NB4 (cell line): ENCODE data around the gene BBS9.

Experiments used
- POLR2A ChIP-seq: IDR thresholded peaks from 2 replicates; pipeline ENCODE4 v1.6.1; 2011; ENCODE audit warnings: mild to moderate bottlenecking; ENCODE audit not compliant: insufficient read length; ENCODE audit errors: extremely low read depth
- TF ChIP-seq, protein P1 (sequence below): IDR thresholded peaks from one replicate; pipeline ENCODE4 v1.5.1; 2012; ENCODE audit warnings: low read depth, low read length
- TF ChIP-seq, protein P2 (sequence below): IDR thresholded peaks from 2 replicates; pipeline ENCODE4 v1.6.1; 2011; ENCODE audit warnings: low read depth, low read length

DNA sequence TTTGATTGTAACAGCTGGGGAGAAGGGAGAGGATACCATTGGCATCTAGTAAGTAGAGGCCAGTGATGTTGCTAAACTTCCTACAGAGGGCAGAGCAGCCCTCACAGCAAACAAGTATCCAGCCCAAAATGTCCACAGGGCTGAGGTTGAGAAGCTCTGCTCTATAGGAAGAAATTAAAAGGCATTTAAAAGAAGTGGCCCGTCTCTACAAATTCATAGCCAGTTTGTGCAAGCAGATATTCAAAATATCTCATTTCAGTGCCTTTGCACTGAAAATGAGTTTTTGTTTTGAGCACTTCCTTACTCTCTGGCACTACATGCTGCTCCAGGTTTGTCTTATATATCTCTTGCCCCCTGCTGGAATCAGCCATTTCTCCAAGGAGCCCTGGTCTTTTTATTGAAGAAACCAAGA, 330.0 kb downstream of the BBS9 start:
- TF ChIP-seq, protein P1, sequence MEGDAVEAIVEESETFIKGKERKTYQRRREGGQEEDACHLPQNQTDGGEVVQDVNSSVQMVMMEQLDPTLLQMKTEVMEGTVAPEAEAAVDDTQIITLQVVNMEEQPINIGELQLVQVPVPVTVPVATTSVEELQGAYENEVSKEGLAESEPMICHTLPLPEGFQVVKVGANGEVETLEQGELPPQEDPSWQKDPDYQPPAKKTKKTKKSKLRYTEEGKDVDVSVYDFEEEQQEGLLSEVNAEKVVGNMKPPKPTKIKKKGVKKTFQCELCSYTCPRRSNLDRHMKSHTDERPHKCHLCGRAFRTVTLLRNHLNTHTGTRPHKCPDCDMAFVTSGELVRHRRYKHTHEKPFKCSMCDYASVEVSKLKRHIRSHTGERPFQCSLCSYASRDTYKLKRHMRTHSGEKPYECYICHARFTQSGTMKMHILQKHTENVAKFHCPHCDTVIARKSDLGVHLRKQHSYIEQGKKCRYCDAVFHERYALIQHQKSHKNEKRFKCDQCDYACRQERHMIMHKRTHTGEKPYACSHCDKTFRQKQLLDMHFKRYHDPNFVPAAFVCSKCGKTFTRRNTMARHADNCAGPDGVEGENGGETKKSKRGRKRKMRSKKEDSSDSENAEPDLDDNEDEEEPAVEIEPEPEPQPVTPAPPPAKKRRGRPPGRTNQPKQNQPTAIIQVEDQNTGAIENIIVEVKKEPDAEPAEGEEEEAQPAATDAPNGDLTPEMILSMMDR = peak; percentile 39
- no peak for TF ChIP-seq POLR2A
- TF ChIP-seq, protein P2, sequence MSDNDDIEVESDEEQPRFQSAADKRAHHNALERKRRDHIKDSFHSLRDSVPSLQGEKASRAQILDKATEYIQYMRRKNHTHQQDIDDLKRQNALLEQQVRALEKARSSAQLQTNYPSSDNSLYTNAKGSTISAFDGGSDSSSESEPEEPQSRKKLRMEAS = no peak
